ENCODE data around the gene KANK2.
A peak's percentile ranks its signal among the peaks of the same experiment; 100 is the strongest.
"Not testable (repeated sequence)": the region's sequence is repeated elsewhere in the genome, so short reads cannot be mapped to it uniquely, and the experiment has no call there.

The KANK2 gene

DNA sequence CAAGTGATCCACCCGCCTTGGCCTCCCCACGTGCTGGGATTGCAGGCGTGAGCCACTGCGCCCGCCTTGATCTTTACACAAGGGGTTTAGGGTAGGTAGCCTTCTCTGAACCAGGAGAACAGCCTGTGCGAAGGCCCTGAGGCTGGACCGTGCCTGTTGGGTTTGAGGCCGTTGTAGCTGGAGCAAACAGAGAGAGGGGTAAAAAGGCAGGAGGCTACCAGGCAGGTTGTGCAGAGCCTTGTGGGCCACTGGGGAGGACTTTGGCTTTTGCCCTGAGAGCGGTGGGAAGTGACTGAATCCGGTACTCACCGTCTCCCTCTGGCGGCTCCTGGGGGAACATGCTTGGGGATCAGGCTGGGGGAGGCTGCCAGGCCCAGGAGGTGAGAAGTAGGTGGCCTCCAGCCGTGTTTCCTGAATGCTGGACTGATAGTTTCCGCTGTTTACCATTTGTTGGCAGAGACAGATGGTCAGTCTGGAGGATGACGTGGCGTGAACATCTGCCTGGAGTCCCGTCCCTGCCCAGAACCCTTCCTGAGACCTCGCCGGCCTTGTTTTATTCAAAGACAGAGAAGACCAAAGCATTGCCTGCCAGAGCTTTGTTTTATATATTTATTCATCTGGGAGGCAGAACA lies 66.4 kb downstream of the KANK2 start:
- TF ChIP-seq, protein P1, sequence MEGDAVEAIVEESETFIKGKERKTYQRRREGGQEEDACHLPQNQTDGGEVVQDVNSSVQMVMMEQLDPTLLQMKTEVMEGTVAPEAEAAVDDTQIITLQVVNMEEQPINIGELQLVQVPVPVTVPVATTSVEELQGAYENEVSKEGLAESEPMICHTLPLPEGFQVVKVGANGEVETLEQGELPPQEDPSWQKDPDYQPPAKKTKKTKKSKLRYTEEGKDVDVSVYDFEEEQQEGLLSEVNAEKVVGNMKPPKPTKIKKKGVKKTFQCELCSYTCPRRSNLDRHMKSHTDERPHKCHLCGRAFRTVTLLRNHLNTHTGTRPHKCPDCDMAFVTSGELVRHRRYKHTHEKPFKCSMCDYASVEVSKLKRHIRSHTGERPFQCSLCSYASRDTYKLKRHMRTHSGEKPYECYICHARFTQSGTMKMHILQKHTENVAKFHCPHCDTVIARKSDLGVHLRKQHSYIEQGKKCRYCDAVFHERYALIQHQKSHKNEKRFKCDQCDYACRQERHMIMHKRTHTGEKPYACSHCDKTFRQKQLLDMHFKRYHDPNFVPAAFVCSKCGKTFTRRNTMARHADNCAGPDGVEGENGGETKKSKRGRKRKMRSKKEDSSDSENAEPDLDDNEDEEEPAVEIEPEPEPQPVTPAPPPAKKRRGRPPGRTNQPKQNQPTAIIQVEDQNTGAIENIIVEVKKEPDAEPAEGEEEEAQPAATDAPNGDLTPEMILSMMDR (conservative IDR thresholded peaks at IDR 0.05), result peak; percentile 79
- peak overlapping the region; percentile 37; the same call in 1 of the 2 replicates for H3K27ac ChIP-seq

DNA sequence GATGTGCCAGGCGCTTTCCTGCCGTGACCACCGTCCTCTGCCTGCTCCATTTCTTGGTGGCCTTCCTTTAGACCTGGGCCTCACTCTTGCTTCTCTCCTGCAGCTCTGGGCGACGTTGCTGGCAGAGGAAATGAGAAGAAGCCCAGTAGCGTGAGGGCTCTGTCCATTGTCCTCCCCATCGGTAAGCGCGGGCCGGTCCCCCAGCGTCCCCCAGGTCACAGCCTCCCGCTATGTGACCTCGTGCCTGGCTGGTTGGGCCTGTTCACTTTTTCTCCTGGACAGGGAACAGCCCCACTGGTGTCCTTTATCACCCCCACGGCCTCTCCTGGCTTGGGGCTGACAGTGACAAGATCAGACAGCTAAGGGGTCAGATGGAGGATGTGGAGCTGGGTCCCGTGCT lies 69.4 kb downstream of the KANK2 start:
- H3K27ac ChIP-seq, result no peak overlapping the region
- TF ChIP-seq, protein P1 (conservative IDR thresholded peaks at IDR 0.05), result no peak

DNA sequence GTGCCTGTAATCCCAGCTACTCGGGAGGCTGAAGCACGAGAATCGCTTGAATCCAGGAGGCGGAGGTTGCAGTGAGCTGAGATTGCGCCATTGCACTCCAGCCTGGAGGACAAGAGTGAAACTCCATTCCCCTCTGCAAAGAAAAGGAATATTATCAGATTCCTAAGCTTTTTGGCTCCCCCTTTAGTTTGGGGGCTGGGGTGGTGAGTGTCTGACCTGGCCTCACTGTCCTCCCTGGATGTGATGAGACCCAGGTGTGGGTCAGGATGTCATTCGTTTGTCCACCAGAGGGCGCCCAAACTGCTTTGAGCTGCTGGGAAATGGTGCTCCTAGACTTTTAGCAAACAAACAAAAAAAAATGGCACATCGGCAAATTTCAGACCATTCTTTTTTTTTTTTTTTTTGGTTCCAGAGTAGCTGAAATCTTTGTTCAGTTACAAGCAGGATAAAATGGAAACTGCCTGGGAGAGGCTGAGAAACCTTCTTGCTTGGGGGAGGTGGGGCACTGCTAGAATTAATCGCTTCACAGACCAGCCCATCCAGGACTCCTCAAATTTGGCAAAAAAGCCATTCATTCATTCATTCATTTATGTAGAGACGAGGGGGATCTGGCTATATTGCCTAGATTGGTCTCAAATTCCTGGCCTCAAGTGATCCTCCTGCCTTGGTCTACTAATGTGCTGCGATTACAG lies 71.2 kb downstream of the KANK2 start:
- H3K27ac ChIP-seq, result no peak overlapping the region
- TF ChIP-seq, protein P1 (conservative IDR thresholded peaks at IDR 0.05), result peak; percentile 81

DNA sequence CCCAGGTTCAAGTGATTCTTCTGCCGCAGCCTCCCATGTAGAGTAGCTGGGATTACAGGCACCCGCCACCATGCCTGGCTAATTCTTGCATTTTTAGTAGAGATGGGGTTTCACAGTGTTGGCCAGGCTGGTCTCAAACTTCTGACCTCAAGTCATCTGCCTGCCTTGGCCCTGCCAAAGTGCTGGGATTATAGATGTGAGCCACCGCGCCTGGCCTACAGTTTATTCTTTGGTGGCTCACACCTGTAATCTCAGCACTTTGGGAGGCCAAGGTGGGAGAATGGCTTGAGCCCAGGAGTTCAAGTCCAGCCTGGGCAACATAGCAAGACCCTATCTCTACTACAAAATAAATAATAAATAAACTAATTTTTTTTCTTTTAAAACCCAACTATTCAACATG lies 73.2 kb downstream of the KANK2 start:
- H3K27ac ChIP-seq, result not testable (repeated sequence)

DNA sequence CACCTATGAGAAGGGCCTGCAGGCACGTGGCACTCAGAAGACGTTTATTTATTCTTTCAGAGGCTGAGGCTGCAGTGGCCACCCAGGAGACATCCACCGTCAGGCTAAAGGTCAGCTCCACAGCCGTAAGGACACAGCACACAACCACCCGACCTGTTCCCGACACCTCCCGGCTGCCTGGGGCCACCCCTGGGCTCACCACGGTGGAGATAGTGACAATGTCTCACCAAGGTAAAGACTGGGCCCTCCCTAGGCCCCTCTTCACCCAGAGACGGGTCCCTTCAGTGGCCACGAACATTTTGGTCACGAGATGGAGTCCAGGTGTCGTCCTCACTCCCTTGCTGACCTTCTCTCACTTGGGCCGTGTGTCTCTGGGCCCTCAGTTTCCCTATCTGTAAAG lies 74.2 kb downstream of the KANK2 start:
- TF ChIP-seq, protein P1 (conservative IDR thresholded peaks at IDR 0.05), result no peak
- H3K27ac ChIP-seq, result no peak overlapping the region

DNA sequence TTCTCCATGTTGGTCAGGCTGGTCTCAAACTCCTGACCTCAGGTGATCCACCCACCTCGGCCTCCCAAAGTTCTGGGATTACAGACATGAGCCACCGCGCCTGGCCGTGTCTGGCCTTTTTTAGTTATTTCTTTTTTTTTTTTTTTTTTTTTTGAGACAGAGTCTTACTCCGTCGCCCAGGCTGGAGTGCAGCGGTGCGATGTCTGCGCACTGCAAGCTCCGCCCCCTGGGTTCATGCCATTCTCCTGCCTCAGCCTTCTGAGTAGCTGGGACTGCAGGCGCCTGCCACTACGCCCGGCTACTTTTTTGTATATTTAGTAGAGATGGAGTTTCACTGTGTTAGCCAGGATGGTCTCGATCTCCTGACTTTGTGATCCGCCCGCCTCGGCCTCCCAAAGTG lies 75.4 kb downstream of the KANK2 start:
- H3K27ac ChIP-seq, result not testable (repeated sequence)

DNA sequence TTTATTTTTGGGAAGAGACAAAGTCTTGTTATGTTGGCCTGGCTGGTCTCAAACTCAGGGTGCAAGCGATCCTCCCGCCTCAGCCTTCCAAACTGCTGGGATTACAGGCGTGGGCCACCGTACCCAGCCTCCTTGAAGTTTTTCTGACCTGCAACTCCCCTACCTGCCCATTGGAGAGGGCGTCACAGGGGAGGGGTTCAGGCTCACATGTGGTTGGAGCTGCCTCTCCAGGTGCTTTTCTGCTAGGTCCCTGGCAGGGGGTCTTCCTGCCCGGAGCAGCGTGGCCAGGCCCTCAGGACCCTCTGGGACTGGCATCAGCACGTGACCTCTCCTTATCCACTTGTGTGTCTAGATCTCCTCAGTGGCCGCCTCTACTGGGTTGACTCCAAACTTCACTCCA lies 80.8 kb downstream of the KANK2 start:
- TF ChIP-seq, protein P1 (conservative IDR thresholded peaks at IDR 0.05), result no peak

DNA sequence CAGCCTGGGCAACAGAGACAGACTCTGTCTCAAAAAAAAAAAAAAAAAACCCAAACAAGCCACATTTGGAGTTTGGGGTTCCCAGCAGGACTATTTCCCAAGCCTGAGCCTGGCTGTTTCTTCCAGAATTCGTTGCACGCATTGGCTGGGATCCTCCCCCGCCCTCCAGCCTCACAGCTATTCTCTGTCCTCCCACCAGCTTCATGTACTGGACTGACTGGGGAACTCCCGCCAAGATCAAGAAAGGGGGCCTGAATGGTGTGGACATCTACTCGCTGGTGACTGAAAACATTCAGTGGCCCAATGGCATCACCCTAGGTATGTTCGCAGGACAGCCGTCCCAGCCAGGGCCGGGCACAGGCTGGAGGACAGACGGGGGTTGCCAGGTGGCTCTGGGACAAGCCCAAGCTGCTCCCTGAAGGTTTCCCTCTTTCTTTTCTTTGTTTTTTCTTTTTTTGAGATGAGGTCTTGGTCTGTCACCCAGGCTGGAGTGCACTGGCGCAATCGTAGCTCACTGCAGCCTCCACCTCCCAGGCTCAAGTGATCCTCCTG lies 81.4 kb downstream of the KANK2 start:
- no peak overlapping the region for H3K27ac ChIP-seq
- TF ChIP-seq, protein P1 (conservative IDR thresholded peaks at IDR 0.05), result no peak

More for the DNA sequence above, 80.8 kb downstream of the KANK2 start:
- no peak overlapping the region for H3K27ac ChIP-seq
